Measurements from ENCODE around the gene KRT84.

Gene KRT84

GRCh38 chr12:52399756-52400155 is 14.3 kb upstream of the KRT84 start:
- POLR2A ChIA-PET = no interaction called here
- DNase-seq (ENCODE audit: extremely low spot score) = no peak
- TF ChIP-seq CTCF (IDR thresholded peaks at IDR 0.05; ENCODE audit: control extremely low read depth, extremely low read depth, low read depth, missing control alignments) = no peak
- CTCF ChIA-PET = interaction anchor here (1.5 to 1.6 kb wide), 2 partner anchors 25 to 480 kb away, joined by 3 to 4 read pairs; no protein-coding TSS in a partner anchor

- ChIA-PET POLR2A (no interaction called here), CTCF (interaction anchor here (1.2 kb wide), 1 partner anchor 10 kb away, joined by 3 read pairs; no protein-coding TSS in a partner anchor)
- DNase-seq (ENCODE audit: extremely low spot score) = no peak
- TF ChIP-seq CTCF (IDR thresholded peaks at IDR 0.05; ENCODE audit: control extremely low read depth, extremely low read depth, low read depth, missing control alignments) = no peak
Measured at GRCh38 chr12:52398176-52398575, 12.7 kb upstream of the KRT84 start.

DNA sequence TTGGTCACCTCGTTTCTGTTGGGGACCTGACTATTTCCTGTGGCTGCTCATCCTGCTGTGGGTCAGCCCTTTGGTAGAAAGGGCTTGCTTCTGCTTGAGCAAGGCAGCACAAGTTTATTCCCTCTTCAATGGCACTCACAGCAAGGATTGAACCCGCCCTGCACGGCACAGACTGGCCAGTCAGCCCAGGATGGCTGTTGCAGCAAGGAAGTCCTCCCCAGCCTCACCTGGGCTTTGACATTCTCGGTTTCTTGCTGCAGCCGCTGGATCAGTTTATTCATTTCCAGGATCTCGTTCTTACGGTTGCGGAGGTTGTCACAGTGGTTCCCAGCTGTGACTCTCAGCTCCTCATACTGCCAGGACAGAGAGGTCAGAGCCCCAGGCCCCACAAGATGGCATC is 11.2 kb upstream of the KRT84 start:
- no peak for DNase-seq (ENCODE audit: extremely low spot score)
- CTCF ChIA-PET = no interaction called here
- TF ChIP-seq CTCF (IDR thresholded peaks at IDR 0.05; ENCODE audit: control extremely low read depth, extremely low read depth, low read depth, missing control alignments) = no peak
- POLR2A ChIA-PET = no interaction called here

DNA sequence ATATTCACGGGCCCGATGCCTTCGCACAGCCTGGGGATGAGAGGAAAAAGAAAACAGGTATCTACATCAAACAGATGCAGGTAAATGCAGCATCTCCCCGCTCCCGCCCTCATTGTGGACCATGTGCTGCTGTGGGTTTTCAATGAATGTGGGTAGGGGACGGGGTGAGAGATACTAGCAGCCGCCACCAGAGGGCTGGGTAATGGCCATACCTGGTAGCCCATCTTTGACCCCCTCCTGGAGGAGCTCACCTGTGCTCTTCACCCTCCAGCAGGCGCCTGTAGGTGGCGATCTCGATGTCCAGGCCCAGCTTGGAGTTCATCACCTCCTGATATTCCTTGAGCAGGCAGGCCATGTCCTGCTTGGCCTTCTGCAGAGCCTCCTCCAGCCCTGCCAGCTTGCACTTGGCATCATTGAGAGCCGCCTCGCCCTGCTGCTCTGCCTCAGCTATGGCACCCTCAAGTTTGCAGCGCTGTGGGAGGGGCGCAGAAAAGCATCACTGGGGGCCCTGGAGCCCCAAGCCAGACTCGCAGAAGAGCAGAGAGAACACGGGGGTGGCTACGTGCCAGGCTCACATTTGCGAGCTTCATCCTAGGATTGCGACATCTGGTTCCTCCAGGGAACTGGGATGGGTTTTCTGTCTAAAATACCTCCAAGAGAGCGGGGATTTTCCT is 10.4 kb upstream of the KRT84 start:
- DNase-seq (ENCODE audit: extremely low spot score) = no peak
- POLR2A ChIA-PET = no interaction called here
- no peak for TF ChIP-seq CTCF (IDR thresholded peaks at IDR 0.05; ENCODE audit: control extremely low read depth, extremely low read depth, low read depth, missing control alignments)
- CTCF ChIA-PET = interaction anchor here (0.6 to 1.5 kb wide), 3 partner anchors 9 to 117 kb away, joined by 3 to 4 read pairs (median 4); no protein-coding TSS in a partner anchor

DNA sequence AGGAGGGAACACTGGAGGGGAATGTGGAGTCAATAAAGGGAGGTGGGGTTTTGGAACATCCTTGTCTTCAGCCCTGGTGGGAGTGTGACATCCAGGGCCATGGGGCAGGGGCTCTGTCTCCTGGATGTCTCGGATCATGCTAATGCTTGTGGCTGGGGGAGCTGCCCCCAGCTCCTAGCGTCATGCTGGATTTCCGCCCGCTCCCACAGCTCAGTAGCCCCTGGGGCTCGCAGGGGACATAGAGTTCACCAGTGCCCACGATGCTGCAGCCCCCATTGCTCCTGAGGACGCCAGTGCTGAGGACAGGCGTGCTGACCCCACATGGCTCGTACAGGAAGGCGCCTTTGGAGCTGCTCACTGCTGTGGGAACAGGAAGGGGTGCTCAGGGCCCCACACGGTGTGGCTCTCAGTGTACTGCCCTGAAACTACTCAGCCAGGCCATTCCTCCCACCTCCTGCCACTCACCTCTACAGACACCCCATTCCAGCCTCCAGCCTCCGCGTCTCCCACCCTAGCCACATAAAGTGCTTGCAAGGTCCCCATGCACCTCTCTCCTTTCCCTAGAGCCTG is 9.5 kb upstream of the KRT84 start:
- CTCF ChIA-PET = interaction anchor here (1.0 to 1.5 kb wide), 6 partner anchors 13 to 240 kb away, joined by 3 to 4 read pairs (median 3); no protein-coding TSS in a partner anchor
- POLR2A ChIA-PET = no interaction called here
- no peak for DNase-seq (ENCODE audit: extremely low spot score)
- TF ChIP-seq CTCF (IDR thresholded peaks at IDR 0.05; ENCODE audit: control extremely low read depth, extremely low read depth, low read depth, missing control alignments) = no peak

DNA sequence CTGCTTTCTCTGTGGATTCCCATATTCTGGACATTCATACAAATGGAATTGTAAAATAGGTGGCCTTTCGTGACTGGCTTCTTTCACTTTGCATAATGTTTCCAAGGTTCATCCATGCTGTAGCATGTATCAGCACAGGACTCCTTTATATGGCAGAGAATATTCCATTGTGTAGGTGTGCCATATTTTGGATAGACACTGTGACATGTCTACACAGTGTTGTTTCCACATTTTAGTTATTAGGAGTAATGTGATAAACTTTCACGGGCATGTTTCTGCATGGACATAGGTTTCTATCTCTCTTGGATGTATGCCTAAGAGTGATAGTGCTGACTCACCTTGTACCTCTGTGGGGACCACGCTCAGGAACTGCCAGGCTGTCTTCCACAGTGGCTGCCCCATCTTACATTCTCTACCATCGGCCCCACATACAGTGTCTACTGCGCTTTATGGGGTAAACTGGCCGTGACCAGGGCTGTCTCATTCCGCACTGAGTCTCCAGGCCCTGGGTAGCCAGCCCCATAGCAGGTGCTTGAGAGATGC is 7.1 kb upstream of the KRT84 start:
- POLR2A ChIA-PET = no interaction called here
- DNase-seq (ENCODE audit: extremely low spot score) = no peak
- CTCF ChIA-PET = interaction anchor here (1.0 to 1.5 kb wide), 2 partner anchors 9 kb away, joined by 3 to 5 read pairs; no protein-coding TSS in a partner anchor
- TF ChIP-seq CTCF (IDR thresholded peaks at IDR 0.05; ENCODE audit: control extremely low read depth, extremely low read depth, low read depth, missing control alignments) = no peak
